ENCODE results near the gene GPD2. TPM values are rescaled to one million over a fixed set of nuclear protein-coding genes. Genes with fewer than 3 reads are reported as not detected.
"Not testable (repeated sequence)": the region's sequence is repeated elsewhere in the genome, so short reads cannot be mapped to it uniquely, and the experiment has no call there.

Gene GPD2
- total and polyA plus RNA-seq, 2 experiments from 2014 or later: 11.3 to 27.4 TPM

GRCh38 chr2:156600196-156600595 lies 164.0 kb downstream of the GPD2 start:
- H3K27me3 ChIP-seq: no peaks in the 10 kb centered on the region
- no peak overlapping the region for H3K27ac ChIP-seq
- H3K36me3 ChIP-seq: no peaks in the 10 kb centered on the region
- H3K9me3 ChIP-seq (ENCODE audit: low read depth): no peaks in the 10 kb centered on the region
- no peak for DNase-seq (ENCODE audit: low read depth in 1 of 2, low spot score in 1 of 2)
- TF ChIP-seq CTCF (IDR thresholded peaks at IDR 0.05; ENCODE audit: low read depth, low read length): no peak
- no peak overlapping the region for H3K4me3 ChIP-seq
- H3K4me1 ChIP-seq (ENCODE audit: low read depth): no peaks in the 10 kb centered on the region

- no peak for DNase-seq (ENCODE audit: low read depth in 1 of 2, low spot score in 1 of 2)
- no peaks in the 10 kb centered on the region for H3K36me3 ChIP-seq
- H3K4me3 ChIP-seq: no peak overlapping the region
- no peaks in the 10 kb centered on the region for H3K27me3 ChIP-seq
- no peak for TF ChIP-seq CTCF (IDR thresholded peaks at IDR 0.05; ENCODE audit: low read depth, low read length)
- no peak overlapping the region for H3K27ac ChIP-seq
- no peaks in the 10 kb centered on the region for H3K4me1 ChIP-seq (ENCODE audit: low read depth)
- no peaks in the 10 kb centered on the region for H3K9me3 ChIP-seq (ENCODE audit: low read depth)
These were observed 165.8 kb downstream of the GPD2 start for GRCh38 chr2:156601855-156602551.

- Histone ChIP-seq H3K27me3 (no peaks in the 10 kb centered on the region), H3K36me3 (no peaks in the 10 kb centered on the region), H3K4me3 (no peak overlapping the region), H3K4me1 (ENCODE audit: low read depth) (no peaks in the 10 kb centered on the region), H3K27ac (no peak overlapping the region), H3K9me3 (ENCODE audit: low read depth) (no peaks in the 10 kb centered on the region)
- no peak for DNase-seq (ENCODE audit: low read depth in 1 of 2, low spot score in 1 of 2)
- no peak for TF ChIP-seq CTCF (IDR thresholded peaks at IDR 0.05; ENCODE audit: low read depth, low read length)
These were observed 166.4 kb downstream of the GPD2 start for GRCh38 chr2:156602552-156602933.

- Histone ChIP-seq H3K4me3 (no peak overlapping the region), H3K27me3 (no peaks in the 10 kb centered on the region)
- TF ChIP-seq CTCF (IDR thresholded peaks at IDR 0.05; ENCODE audit: low read depth, low read length): no peak
These were observed 179.7 kb downstream of the GPD2 start for GRCh38 chr2:156615836-156616322.

GRCh38 chr2:156618071-156618470 lies 181.9 kb downstream of the GPD2 start:
- H3K27me3 ChIP-seq; H3K36me3 ChIP-seq; H3K4me1 ChIP-seq (ENCODE audit: low read depth); H3K9me3 ChIP-seq (ENCODE audit: low read depth); H3K4me3 ChIP-seq; DNase-seq (ENCODE audit: low read depth in 1 of 2, low spot score in 1 of 2); H3K27ac ChIP-seq: not testable (repeated sequence)

More at GRCh38 chr2:156615836-156616322, 179.7 kb downstream of the GPD2 start:
- no peaks in the 10 kb centered on the region for H3K9me3 ChIP-seq (ENCODE audit: low read depth)
- H3K27ac ChIP-seq: no peak overlapping the region
- H3K4me1 ChIP-seq (ENCODE audit: low read depth): no peaks in the 10 kb centered on the region
- no peak for DNase-seq (ENCODE audit: low read depth in 1 of 2, low spot score in 1 of 2)
- H3K36me3 ChIP-seq: no peaks in the 10 kb centered on the region

- Histone ChIP-seq H3K9me3 (ENCODE audit: low read depth) (no peaks in the 10 kb centered on the region), H3K36me3 (no peaks in the 10 kb centered on the region), H3K4me3 (no peak overlapping the region), H3K27me3 (no peaks in the 10 kb centered on the region), H3K27ac (no peak overlapping the region), H3K4me1 (ENCODE audit: low read depth) (no peaks in the 10 kb centered on the region)
- DNase-seq (ENCODE audit: low read depth in 1 of 2, low spot score in 1 of 2): no peak
- no peak for TF ChIP-seq CTCF (IDR thresholded peaks at IDR 0.05; ENCODE audit: low read depth, low read length)
These were observed 182.9 kb downstream of the GPD2 start for GRCh38 chr2:156619021-156619539.
